Uterus (tissue), 4 donors: ENCODE measurements around the gene EPM2A. TPM values are rescaled to one million over a fixed set of nuclear protein-coding genes. Genes with fewer than 3 reads are reported as not detected.

ENCODE experiments used
- DNase-seq, 2 donors: peaks; one replicate each; pipeline ENCODE4 v3.0.0-alpha.2; 2019 to 2020
- H3K27ac ChIP-seq, 2 donors: fragments of 200-600 bp; sonication (generic); 1 replicate in 1 of 2; 2 replicates in 1 of 2; pipeline ENCODE4 v1.5.1; 2016 to 2018
- H3K27me3 ChIP-seq, 2 donors: fragments of 200-600 bp; sonication (generic); one replicate each; pipeline ENCODE4 v1.5.1; 2018 to 2019; ENCODE audit warnings: control low read depth in 1 of 2
- H3K36me3 ChIP-seq, 2 donors: fragments of 200-600 bp; sonication (generic); one replicate each; pipeline ENCODE4 v1.5.1; 2019; ENCODE audit warnings: control low read depth in 1 of 2
- H3K4me1 ChIP-seq, 2 donors: fragments of 200-600 bp; sonication (generic); one replicate each; pipeline ENCODE4 v1.5.1; 2018 to 2019; ENCODE audit warnings: control low read depth in 1 of 2
- H3K4me3 ChIP-seq, 2 donors: fragments of 200-600 bp; sonication (generic); 1 replicate in 1 of 2; 2 replicates in 1 of 2; pipeline ENCODE4 v1.5.1; 2018 to 2019; ENCODE audit warnings: mild to moderate bottlenecking in 1 of 2
- H3K9me3 ChIP-seq, 2 donors: fragments of 200-600 bp; sonication (generic); one replicate each; pipeline ENCODE4 v1.5.1; 2019; ENCODE audit warnings: control low read depth in 1 of 2
- CTCF ChIP-seq, 4 experiments: fragments of 200-600 bp in 2 of 4; fragments of 450-650 bp in 2 of 4; sonication (generic) in 2 of 4; IDR thresholded peaks; one replicate each; pipeline ENCODE4 v1.5.1; 2016 to 2019; ENCODE audit warnings: antibody characterized with exemption in 4 of 4, mild to moderate bottlenecking in 2 of 4, moderate library complexity in 1 of 4
- POLR2A ChIP-seq, 2 donors: fragments of 450-650 bp; IDR thresholded peaks; one replicate each; pipeline ENCODE4 v1.6.1; 2016; ENCODE audit warnings: antibody characterized with exemption in 2 of 2, mild to moderate bottlenecking in 1 of 2, moderate library complexity in 1 of 2
- intact Hi-C: fragments of 100-400 bp; cut with DNase I; formaldehyde crosslinking; loops from one replicate; pipeline ENCODE4 v1.15.1; 2023; ENCODE audit warnings: low total_unique reads
- total RNA-seq, 4 donors: library from RNA; depleted of rRNA in 3 of 4; stranded (reverse); fragments of >200 nt in 3 of 4; gene quantifications; one replicate each; pipeline versions ENCODE4 v1.1.0 to v1.2.4, GENCODE V29; 2014 to 2023
- donor health status: DM: yes; HTN: yes; CAD: no.

The EPM2A gene
- total RNA-seq, 4 donors from 2014 or later: 15.4 to 21.8 (median 18.7) TPM

GRCh38 chr6:145733207-145733606, 2.1 kb downstream of the EPM2A start:
- H3K27me3 ChIP-seq: no peaks in the 10 kb centered on the region
- TF ChIP-seq CTCF (IDR thresholded peaks at IDR 0.05): no peak
- no peak overlapping the region for H3K27ac ChIP-seq
- H3K4me3 ChIP-seq: no peak overlapping the region
- intact Hi-C loops: no loop called here
- H3K9me3 ChIP-seq: no peaks in the 10 kb centered on the region
- H3K36me3 ChIP-seq: no peaks in the 10 kb centered on the region
- DNase-seq: no peak
- peaks cover 0 to 13% of the 10 kb centered on the region in 2 donors for H3K4me1 ChIP-seq

DNA sequence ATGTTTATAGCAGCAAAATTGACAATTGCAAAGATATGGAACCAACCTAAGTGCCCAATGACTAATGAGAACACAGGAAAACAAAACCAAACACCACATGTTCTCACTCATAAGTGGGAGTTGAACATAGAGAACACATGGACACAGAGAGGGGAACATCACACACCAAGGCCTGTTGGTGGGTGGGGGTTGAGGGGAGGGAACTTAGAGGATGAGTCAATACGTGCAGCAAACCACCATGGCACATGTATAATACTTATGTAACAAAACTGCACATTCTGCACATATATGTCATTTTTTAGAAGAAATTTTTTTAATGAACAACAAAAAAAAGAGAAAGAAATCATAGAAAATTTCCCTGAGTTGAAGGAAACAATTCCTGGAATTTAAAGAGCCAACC, 3.9 kb downstream of the EPM2A start:
- Histone ChIP-seq H3K27ac (no peak overlapping the region), H3K4me1 (peaks cover 0 to 3% of the 10 kb centered on the region in 2 donors), H3K4me3 (no peak overlapping the region), H3K9me3 (no peaks in the 10 kb centered on the region), H3K27me3 (no peaks in the 10 kb centered on the region), H3K36me3 (no peaks in the 10 kb centered on the region)
- TF ChIP-seq POLR2A (IDR thresholded peaks at IDR 0.05) (no peak), CTCF (IDR thresholded peaks at IDR 0.05) (no peak)
- intact Hi-C loops: no loop called here
- no peak for DNase-seq

GRCh38 chr6:145729887-145730286, 5.4 kb downstream of the EPM2A start:
- Histone ChIP-seq H3K36me3 (no peaks in the 10 kb centered on the region), H3K4me1 (no peaks in the 10 kb centered on the region), H3K27ac (no peak overlapping the region), H3K27me3 (no peaks in the 10 kb centered on the region), H3K4me3 (no peak overlapping the region), H3K9me3 (no peaks in the 10 kb centered on the region)
- intact Hi-C loops: no loop called here
- no peak for DNase-seq
- TF ChIP-seq CTCF (IDR thresholded peaks at IDR 0.05) (no peak), POLR2A (IDR thresholded peaks at IDR 0.05) (no peak)

- no peak overlapping the region for H3K27ac ChIP-seq
- no peaks in the 10 kb centered on the region for H3K27me3 ChIP-seq
- H3K36me3 ChIP-seq: no peaks in the 10 kb centered on the region
- DNase-seq: no peak
- no peak overlapping the region for H3K4me3 ChIP-seq
- no peak for TF ChIP-seq POLR2A (IDR thresholded peaks at IDR 0.05)
- intact Hi-C loops: no loop called here
- H3K4me1 ChIP-seq: no peaks in the 10 kb centered on the region
- peaks cover 0 to 3% of the 10 kb centered on the region in 2 donors for H3K9me3 ChIP-seq
These were observed 6.6 kb downstream of the EPM2A start for GRCh38 chr6:145728444-145729385.

DNA sequence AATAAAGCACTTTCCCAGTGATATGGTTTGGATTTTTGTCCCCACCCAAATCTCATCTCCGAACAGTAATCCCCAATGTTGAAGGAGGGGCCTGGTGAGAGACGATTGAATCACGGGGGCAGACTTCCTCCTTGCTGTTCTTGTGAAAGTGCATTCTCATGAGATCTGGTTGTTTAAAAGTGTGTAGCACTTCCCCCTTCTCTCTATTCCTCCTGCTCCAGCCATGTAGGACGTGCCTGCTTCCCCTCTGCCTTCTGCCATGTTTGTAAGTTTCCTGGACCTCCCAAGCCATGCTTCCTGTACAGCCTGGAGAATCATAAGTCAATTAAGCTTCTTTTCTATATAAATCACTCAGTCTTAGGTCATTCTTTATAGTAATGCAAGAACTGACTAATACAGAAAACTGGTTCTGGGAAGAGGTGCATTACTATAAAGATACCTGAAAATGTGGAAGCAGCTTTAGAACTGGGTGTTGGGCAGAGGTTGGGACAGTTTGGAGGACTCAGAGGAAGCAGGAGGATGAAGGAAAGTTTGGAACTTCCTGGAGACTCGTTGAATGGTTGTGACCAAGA, 7.4 kb downstream of the EPM2A start:
- intact Hi-C loops: no loop called here
- no peaks in the 10 kb centered on the region for H3K36me3 ChIP-seq
- H3K27ac ChIP-seq: no peak overlapping the region
- no peak for DNase-seq
- peaks cover 0 to 3% of the 10 kb centered on the region in 2 donors for H3K9me3 ChIP-seq
- H3K4me1 ChIP-seq: no peaks in the 10 kb centered on the region
- no peak overlapping the region for H3K4me3 ChIP-seq
- no peaks in the 10 kb centered on the region for H3K27me3 ChIP-seq
- TF ChIP-seq POLR2A (IDR thresholded peaks at IDR 0.05) (no peak), CTCF (IDR thresholded peaks at IDR 0.05) (no peak)
